A549 (cell line): ENCODE measurements around the gene NEUROG1. TPM values are rescaled to one million over a fixed set of nuclear protein-coding genes. Genes with fewer than 3 reads are reported as not detected.

Experiments
- ATAC-seq, 2 experiments: fragments of 200-7000 bp in 1 of 2; fragments of >200 bp in 1 of 2; cut with Nextera tagmentation in 1 of 2; cut with Tn5 transposase in 1 of 2; 3 replicates each; pipeline versions ENCODE4 v1.8.0 to v1.9.1; 2018 to 2020; ENCODE audit warnings: mild to moderate bottlenecking in 1 of 2, moderate library complexity in 1 of 2
- CTCF ChIA-PET: fragments of 300-600 bp; sonication (Branson Sonifier 250); formaldehyde crosslinking; extraction: SDS; loops from one replicate; lab custom pipeline; 2021; ENCODE audit warnings: antibody characterized with exemption, inconsistent platforms; lab: Yijun Ruan, JAX
- POLR2A ChIA-PET: fragments of 350-600 bp; formaldehyde crosslinking; extraction: SDS; loops from one replicate; lab custom pipeline; 2021; ENCODE audit warnings: antibody characterized with exemption, inconsistent platforms; lab: Yijun Ruan, JAX
- DNase-seq, 2 experiments: peaks; one replicate each; pipeline versions ENCODE4 v3.0.0 to v3.0.0-alpha.2; 2011 to 2016; ENCODE audit warnings: low read depth in 1 of 2, low spot score in 1 of 2
- FAIRE-seq: peaks from 2 replicates; lab custom pipeline; 2011; peaks lifted over from hg19 to GRCh38; lab: Jason Lieb, UNC
- H3K27ac ChIP-seq, 2 experiments: fragments of >200 bp; sonication (Bioruptor Twin); formaldehyde crosslinking; 3 replicates each; pipeline ENCODE4 v1.5.1; 2016 to 2017
- H3K4me1 ChIP-seq: fragments of >200 bp; sonication (Bioruptor Twin); formaldehyde crosslinking; 3 replicates; pipeline ENCODE4 v1.6.1; 2016
- H3K4me2 ChIP-seq: fragments of >200 bp; sonication (Bioruptor Twin); formaldehyde crosslinking; 3 replicates; pipeline ENCODE4 v1.6.1; 2016
- H3K4me3 ChIP-seq: fragments of >200 bp; sonication (Bioruptor Twin); formaldehyde crosslinking; 3 replicates; pipeline ENCODE4 v1.5.1; 2016
- H3K9me3 ChIP-seq: fragments of >200 bp; sonication (Bioruptor Twin); formaldehyde crosslinking; 3 replicates; pipeline ENCODE4 v1.6.1; 2016
- CBX2 ChIP-seq: fragments of 200-600 bp; sonication (generic); IDR thresholded peaks from 2 replicates; pipeline ENCODE4 v1.6.1; 2016; ENCODE audit warnings: low read depth, mild to moderate bottlenecking, borderline replicate concordance
- CBX8 ChIP-seq: fragments of 200-600 bp; sonication (generic); IDR thresholded peaks from 2 replicates; pipeline ENCODE4 v1.6.1; 2016
- EP300 ChIP-seq, 2 experiments: fragments of >200 bp; sonication (Bioruptor Twin); formaldehyde crosslinking; IDR thresholded peaks; 2 replicates in 1 of 2; 3 replicates in 1 of 2; pipeline ENCODE4 v1.6.1; 2016 to 2017
- FOSB ChIP-seq: fragments of 250-450 bp; sonication (Bioruptor Pico); IDR thresholded peaks from 2 replicates; pipeline ENCODE4 v1.5.0; 2020; ENCODE audit warnings: mild to moderate bottlenecking, moderate library complexity
- HDAC2 ChIP-seq: fragments of 200-600 bp; sonication (generic); IDR thresholded peaks from 2 replicates; pipeline ENCODE4 v1.6.1; 2016
- HEYL ChIP-seq: fragments of 250-450 bp; sonication (Bioruptor Pico); IDR thresholded peaks from 2 replicates; pipeline ENCODE4 v1.8.0; 2021; ENCODE audit warnings: mild to moderate bottlenecking, moderate library complexity
- KDM1A ChIP-seq: fragments of 200-600 bp; sonication (generic); IDR thresholded peaks from 2 replicates; pipeline ENCODE4 v1.6.1; 2016; ENCODE audit warnings: low read depth, mild to moderate bottlenecking
- MAFK ChIP-seq: fragments of 450-650 bp; IDR thresholded peaks from 2 replicates; pipeline ENCODE4 v1.6.1; 2014; ENCODE audit not compliant: partially characterized antibody
- RFX5 ChIP-seq: fragments of 450-650 bp; IDR thresholded peaks from 2 replicates; pipeline ENCODE4 v1.7.1; 2014; ENCODE audit warnings: antibody characterized with exemption, mild to moderate bottlenecking, moderate library complexity
- SMC3 ChIP-seq: fragments of >200 bp; sonication (Bioruptor Twin); formaldehyde crosslinking; IDR thresholded peaks from 3 replicates; pipeline ENCODE4 v1.6.1; 2018; ENCODE audit warnings: inconsistent platforms
- SREBF2 ChIP-seq: fragments of 450-650 bp; IDR thresholded peaks from 2 replicates; pipeline ENCODE4 v1.6.1; 2014; ENCODE audit warnings: mild to moderate bottlenecking, moderate library complexity
- TP53 ChIP-seq: fragments of 250-450 bp; sonication (Bioruptor Pico); IDR thresholded peaks from 2 replicates; pipeline ENCODE4 v1.5.0; 2021; ENCODE audit warnings: mild to moderate bottlenecking, moderate library complexity
- ZC3H11A ChIP-seq: fragments of 450-650 bp; IDR thresholded peaks from 2 replicates; pipeline ENCODE4 v1.6.1; 2014; ENCODE audit warnings: antibody characterized with exemption, mild to moderate bottlenecking
- WGBS: methylation state at CpG from one replicate; pipeline ENCODE4 v1.1.6; 2017; ENCODE audit errors: missing lambda C conversion rate; 5-methylcytosine and 5-hydroxymethylcytosine counted together
- polyA plus RNA-seq, 4 experiments: library from polyadenylated mRNA; depleted of rRNA in 3 of 4; stranded (reverse); fragments of >200 nt; fragmentation: RNase III in 1 of 4; extraction: RNeasy Plus Mini Kit Qiagen cat#74134 plus additional on column Dnase treatment in 1 of 4; gene quantifications; 2 replicates in 3 of 4; 3 replicates in 1 of 4; pipeline ENCODE4 v1.2.3, GENCODE V29; 2011 to 2017
- TF ChIP-seq, protein P1 (sequence below): fragments of >200 bp; sonication (Bioruptor Twin); formaldehyde crosslinking; IDR thresholded peaks from 3 replicates; pipeline ENCODE4 v1.5.1; 2016
- TF ChIP-seq, protein P2 (sequence below): fragments of 150-350 bp; IDR thresholded peaks from 2 replicates; pipeline ENCODE4 v1.6.1; 2014; ENCODE audit warnings: low read depth, mild to moderate bottlenecking, low read length
- TF ChIP-seq, protein P3 (sequence below): fragments of 200-600 bp; sonication (generic); IDR thresholded peaks from 2 replicates; pipeline ENCODE4 v1.6.1; 2016; ENCODE audit warnings: antibody characterized with exemption, mild to moderate bottlenecking, moderate library complexity
- TF ChIP-seq, protein P4 (sequence below): IDR thresholded peaks from 2 replicates; pipeline ENCODE4 v1.6.1; 2012; ENCODE audit warnings: low read depth, borderline replicate concordance

NEUROG1 gene
- polyA plus RNA-seq, 2 of the 4 experiments (the other 2 are of a cell fraction), result not detected

- WGBS, result 15% methylated on average over 7 of the region's 7 CpGs
- no peak for FAIRE-seq
- CTCF ChIA-PET, result interaction anchor here (0.5 to 7.8 kb wide), 5 partner anchors 14 to 76 kb away, joined by 3 to 75 read pairs (median 3); no protein-coding TSS in a partner anchor
Observed at GRCh38 chr5:135537271-135537670, 1.5 kb upstream of the NEUROG1 start.

DNA sequence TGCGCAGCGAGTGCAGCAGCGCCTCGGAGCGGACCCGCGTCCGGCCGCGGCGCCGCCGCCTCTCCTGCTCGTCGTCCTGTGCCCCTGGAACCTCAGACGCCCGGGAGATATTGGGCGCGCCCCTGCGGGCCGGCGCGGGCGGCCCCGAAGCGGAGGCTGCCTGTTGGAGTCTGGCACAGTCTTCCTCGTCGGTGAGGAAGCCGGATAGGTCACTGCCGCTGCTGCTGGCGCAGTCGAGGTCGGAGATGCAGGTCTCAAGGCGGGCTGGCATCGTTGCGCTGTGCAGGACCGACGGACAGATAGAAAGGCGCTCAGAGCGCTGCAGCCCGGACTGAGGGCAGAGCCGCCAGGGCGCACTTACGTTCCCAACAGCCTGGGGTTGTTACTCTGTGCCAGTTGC is 344 bp downstream of the NEUROG1 start:
- peak in 1 of 2 experiments; percentile 20 for DNase-seq

More at GRCh38 chr5:135537271-135537670, 1.5 kb upstream of the NEUROG1 start:
- H3K4me3 ChIP-seq, result no peak overlapping the region
- H3K4me2 ChIP-seq, result no peak overlapping the region
- peaks cover 11% of the 10 kb centered on the region; the same call in 2 of the 3 replicates for H3K9me3 ChIP-seq
- POLR2A ChIA-PET, result no interaction called here
- no peak for ATAC-seq
- peaks cover 7% of the 10 kb centered on the region; the same call in 1 of the 3 replicates for H3K4me1 ChIP-seq
- no peak overlapping the region for H3K27ac ChIP-seq
- no peak for TF ChIP-seq SMC3
- TF ChIP-seq, protein P1, sequence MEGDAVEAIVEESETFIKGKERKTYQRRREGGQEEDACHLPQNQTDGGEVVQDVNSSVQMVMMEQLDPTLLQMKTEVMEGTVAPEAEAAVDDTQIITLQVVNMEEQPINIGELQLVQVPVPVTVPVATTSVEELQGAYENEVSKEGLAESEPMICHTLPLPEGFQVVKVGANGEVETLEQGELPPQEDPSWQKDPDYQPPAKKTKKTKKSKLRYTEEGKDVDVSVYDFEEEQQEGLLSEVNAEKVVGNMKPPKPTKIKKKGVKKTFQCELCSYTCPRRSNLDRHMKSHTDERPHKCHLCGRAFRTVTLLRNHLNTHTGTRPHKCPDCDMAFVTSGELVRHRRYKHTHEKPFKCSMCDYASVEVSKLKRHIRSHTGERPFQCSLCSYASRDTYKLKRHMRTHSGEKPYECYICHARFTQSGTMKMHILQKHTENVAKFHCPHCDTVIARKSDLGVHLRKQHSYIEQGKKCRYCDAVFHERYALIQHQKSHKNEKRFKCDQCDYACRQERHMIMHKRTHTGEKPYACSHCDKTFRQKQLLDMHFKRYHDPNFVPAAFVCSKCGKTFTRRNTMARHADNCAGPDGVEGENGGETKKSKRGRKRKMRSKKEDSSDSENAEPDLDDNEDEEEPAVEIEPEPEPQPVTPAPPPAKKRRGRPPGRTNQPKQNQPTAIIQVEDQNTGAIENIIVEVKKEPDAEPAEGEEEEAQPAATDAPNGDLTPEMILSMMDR, result no peak
- TF ChIP-seq RFX5, result no peak
- no peak for TF ChIP-seq EP300 (IDR thresholded peaks at IDR 0.05)
- TF ChIP-seq TP53, result no peak
- no peak for TF ChIP-seq CBX2
- no peak for TF ChIP-seq MAFK
- TF ChIP-seq SREBF2, result no peak
- TF ChIP-seq, protein P2, sequence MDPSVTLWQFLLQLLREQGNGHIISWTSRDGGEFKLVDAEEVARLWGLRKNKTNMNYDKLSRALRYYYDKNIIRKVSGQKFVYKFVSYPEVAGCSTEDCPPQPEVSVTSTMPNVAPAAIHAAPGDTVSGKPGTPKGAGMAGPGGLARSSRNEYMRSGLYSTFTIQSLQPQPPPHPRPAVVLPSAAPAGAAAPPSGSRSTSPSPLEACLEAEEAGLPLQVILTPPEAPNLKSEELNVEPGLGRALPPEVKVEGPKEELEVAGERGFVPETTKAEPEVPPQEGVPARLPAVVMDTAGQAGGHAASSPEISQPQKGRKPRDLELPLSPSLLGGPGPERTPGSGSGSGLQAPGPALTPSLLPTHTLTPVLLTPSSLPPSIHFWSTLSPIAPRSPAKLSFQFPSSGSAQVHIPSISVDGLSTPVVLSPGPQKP, result no peak
- TF ChIP-seq, protein P3, sequence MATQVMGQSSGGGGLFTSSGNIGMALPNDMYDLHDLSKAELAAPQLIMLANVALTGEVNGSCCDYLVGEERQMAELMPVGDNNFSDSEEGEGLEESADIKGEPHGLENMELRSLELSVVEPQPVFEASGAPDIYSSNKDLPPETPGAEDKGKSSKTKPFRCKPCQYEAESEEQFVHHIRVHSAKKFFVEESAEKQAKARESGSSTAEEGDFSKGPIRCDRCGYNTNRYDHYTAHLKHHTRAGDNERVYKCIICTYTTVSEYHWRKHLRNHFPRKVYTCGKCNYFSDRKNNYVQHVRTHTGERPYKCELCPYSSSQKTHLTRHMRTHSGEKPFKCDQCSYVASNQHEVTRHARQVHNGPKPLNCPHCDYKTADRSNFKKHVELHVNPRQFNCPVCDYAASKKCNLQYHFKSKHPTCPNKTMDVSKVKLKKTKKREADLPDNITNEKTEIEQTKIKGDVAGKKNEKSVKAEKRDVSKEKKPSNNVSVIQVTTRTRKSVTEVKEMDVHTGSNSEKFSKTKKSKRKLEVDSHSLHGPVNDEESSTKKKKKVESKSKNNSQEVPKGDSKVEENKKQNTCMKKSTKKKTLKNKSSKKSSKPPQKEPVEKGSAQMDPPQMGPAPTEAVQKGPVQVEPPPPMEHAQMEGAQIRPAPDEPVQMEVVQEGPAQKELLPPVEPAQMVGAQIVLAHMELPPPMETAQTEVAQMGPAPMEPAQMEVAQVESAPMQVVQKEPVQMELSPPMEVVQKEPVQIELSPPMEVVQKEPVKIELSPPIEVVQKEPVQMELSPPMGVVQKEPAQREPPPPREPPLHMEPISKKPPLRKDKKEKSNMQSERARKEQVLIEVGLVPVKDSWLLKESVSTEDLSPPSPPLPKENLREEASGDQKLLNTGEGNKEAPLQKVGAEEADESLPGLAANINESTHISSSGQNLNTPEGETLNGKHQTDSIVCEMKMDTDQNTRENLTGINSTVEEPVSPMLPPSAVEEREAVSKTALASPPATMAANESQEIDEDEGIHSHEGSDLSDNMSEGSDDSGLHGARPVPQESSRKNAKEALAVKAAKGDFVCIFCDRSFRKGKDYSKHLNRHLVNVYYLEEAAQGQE, result no peak
- no peak for TF ChIP-seq FOSB
- TF ChIP-seq CBX8, result no peak
- TF ChIP-seq HDAC2, result no peak
- no peak for TF ChIP-seq KDM1A
- TF ChIP-seq HEYL, result no peak
- TF ChIP-seq, protein P4, sequence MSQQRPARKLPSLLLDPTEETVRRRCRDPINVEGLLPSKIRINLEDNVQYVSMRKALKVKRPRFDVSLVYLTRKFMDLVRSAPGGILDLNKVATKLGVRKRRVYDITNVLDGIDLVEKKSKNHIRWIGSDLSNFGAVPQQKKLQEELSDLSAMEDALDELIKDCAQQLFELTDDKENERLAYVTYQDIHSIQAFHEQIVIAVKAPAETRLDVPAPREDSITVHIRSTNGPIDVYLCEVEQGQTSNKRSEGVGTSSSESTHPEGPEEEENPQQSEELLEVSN, result no peak
- no peak for DNase-seq

More for the DNA sequence above, 344 bp downstream of the NEUROG1 start:
- Histone ChIP-seq H3K27ac (no peak overlapping the region), H3K9me3 (peaks cover 11% of the 10 kb centered on the region; the same call in 2 of the 3 replicates), H3K4me1 (peaks cover 7% of the 10 kb centered on the region; the same call in 1 of the 3 replicates), H3K4me2 (peak overlapping the region; percentile 61), H3K4me3 (peak overlapping the region; percentile 27; the same call in 2 of the 3 replicates)
- ATAC-seq (peak; percentile 5 to 57; a peak in 3 of 6 replicates), FAIRE-seq (no peak)
- TF ChIP-seq, protein P3, result no peak
- no peak for TF ChIP-seq ZC3H11A
- 0 out of 2 replicates have a peak, but pooled peaks have one; percentile 35 for TF ChIP-seq HDAC2
- CTCF ChIA-PET, result interaction anchor here (7.8 kb wide), 1 partner anchor 16 kb away, joined by 75 read pairs; no protein-coding TSS in a partner anchor
- WGBS, result 52% methylated on average over 13 of the region's 44 CpGs
- POLR2A ChIA-PET, result no interaction called here
